ENCODE results near the gene KLF11.

The KLF11 gene

DNA sequence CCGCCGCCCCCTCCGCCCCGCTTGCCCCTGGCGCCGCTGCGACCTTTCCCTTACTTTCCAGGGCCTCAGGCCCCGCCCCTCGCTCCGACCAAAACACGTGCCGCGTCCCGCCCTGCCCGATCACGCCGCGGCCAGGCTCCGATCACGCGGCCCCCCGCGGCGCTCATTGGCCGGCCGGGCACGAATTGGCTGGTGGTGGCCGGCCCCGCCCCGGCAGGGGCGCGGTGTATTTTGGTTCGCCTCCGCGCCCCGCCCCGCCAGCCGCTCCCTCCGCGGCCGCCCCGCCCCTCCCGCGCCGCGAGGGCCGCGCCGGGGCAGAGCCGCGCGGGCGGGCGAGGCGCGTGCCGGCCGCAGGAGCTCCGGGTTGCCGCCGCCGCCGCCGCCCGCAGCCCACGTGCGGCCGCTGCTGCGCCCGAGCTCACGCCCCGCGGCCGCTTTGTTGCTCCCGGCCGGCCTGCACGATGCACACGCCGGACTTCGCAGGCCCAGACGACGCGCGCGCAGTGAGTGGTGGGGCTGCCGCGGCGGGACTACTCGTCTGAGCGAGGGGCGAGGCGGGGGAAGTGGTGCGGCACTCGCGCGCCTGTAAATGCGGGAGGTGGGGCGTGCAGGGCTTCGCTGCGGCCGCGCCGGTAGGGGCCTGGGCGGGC is at the start of gene KLF11:
Gene KLF11, plus strand, starts transcription at position 295 of the 650 bp plus-strand sequence. Its CDS starts 167 bp downstream, at position 462.
- FAIRE-seq: no peak
- DNase-seq (ENCODE audit: low spot score): peak; percentile 83

- DNase-seq (ENCODE audit: low spot score): no peak
- no peak for FAIRE-seq
Measured at GRCh38 chr2:9994462-9994861, 48.9 kb upstream of the KLF11 start.

DNA sequence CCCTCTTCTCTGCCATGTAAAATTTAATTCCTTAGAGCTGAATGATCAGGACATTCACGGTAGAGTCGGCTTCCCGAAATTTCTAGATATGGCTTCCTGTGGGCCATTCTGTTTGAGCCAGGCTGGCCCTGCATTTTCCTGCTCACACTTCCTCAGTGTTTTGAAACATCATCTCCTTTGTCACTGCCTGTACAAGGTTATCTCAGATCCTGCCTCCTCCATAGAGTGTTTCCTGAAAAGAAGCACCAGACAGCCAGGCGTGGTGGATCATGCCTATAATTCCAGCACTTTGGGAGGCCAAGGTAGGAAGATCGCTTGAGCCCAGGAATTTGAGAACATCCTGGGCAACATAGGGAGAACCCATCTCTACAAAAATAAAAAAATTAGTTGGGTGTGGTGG is 48.3 kb upstream of the KLF11 start:
- no peak for DNase-seq (ENCODE audit: low spot score)
- FAIRE-seq: no peak

- DNase-seq (ENCODE audit: low spot score): no peak
- no peak for FAIRE-seq
Measured at GRCh38 chr2:9996321-9996720, 47.0 kb upstream of the KLF11 start.

DNA sequence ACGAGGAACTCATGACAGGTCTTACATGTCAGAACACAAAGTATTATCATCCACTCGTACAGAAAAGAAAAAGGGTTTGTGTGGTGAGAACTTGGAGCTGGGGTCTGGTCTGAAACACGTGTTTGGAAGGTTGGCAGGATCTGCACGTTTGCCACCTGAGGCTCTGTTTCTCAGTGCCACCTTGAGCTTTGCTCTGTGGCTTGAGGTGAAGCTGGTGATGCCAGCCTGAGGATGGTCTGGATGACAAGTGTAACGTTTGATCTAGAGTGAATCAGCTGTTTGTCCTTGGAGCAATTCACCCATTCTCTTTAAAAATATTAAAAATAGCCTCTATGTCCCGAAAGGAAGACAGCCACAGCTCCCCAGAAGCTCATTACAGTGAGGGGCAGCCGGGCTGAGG is 45.4 kb upstream of the KLF11 start:
- DNase-seq (ENCODE audit: low spot score) (no peak), FAIRE-seq (no peak)

- no peak for DNase-seq (ENCODE audit: low spot score)
- FAIRE-seq: no peak
Measured at GRCh38 chr2:9998916-9999654, 44.3 kb upstream of the KLF11 start.

DNA sequence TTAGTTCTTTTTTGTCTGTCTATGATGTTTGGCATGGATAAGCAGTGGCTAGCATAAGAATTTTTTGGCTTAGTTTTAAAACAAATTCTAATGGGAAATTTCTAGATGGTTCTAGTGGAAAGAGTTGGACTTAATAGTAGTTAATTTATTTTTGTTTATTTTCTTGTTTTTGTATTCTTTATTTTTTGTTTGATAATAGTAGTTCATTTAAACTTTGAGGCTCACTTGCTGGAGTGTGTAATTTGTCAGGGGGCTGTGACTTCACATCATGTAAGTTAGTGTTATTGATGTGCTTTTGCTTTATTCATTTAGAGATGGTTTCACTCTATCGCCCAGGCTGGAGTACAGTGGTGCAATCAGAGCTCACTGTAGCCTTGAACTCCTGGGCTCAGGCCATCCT is 43.7 kb upstream of the KLF11 start:
- FAIRE-seq (no peak), DNase-seq (ENCODE audit: low spot score) (no peak)

GRCh38 chr2:10000541-10000940 is 42.8 kb upstream of the KLF11 start:
- DNase-seq (ENCODE audit: low spot score) (no peak), FAIRE-seq (no peak)

- no peak for FAIRE-seq
Measured at GRCh38 chr2:10001586-10001985, 41.8 kb upstream of the KLF11 start.

GRCh38 chr2:10002109-10002508 is 41.2 kb upstream of the KLF11 start:
- FAIRE-seq (no peak), DNase-seq (ENCODE audit: low spot score) (no peak)

More at GRCh38 chr2:10001586-10001985, 41.8 kb upstream of the KLF11 start:
- no peak for DNase-seq (ENCODE audit: low spot score)

DNA sequence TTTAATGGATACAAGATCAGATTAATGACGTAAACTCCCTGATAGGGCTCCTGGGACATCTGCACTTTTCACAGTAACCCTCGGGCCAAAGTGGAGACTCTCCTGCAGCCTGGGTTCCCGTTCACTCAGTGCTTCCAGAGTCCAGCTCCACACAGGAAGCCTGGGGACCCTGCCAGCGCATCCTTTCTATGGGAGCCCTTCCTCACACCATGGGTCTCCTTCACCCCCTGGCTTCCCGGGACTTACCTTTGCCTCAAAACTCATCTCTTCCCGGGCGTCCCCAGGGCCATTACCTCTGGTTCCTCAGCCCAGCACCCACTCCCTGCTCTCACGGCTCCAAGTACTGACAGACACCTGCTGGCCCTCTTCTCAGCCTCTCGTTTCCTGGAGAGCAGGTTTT is 40.7 kb upstream of the KLF11 start:
- no peak for FAIRE-seq

GRCh38 chr2:10003206-10004125 is 39.9 kb upstream of the KLF11 start:
- FAIRE-seq: no peak
- DNase-seq (ENCODE audit: low spot score): no peak

More for the DNA sequence above, 40.7 kb upstream of the KLF11 start:
- DNase-seq (ENCODE audit: low spot score): no peak

GRCh38 chr2:10004401-10004800 is 38.9 kb upstream of the KLF11 start:
- FAIRE-seq (no peak), DNase-seq (ENCODE audit: low spot score) (no peak)

- FAIRE-seq: no peak
- no peak for DNase-seq (ENCODE audit: low spot score)
Measured at GRCh38 chr2:10004836-10005235, 38.5 kb upstream of the KLF11 start.

- FAIRE-seq (no peak), DNase-seq (ENCODE audit: low spot score) (no peak)
Measured at GRCh38 chr2:10005461-10006235, 37.7 kb upstream of the KLF11 start.

DNA sequence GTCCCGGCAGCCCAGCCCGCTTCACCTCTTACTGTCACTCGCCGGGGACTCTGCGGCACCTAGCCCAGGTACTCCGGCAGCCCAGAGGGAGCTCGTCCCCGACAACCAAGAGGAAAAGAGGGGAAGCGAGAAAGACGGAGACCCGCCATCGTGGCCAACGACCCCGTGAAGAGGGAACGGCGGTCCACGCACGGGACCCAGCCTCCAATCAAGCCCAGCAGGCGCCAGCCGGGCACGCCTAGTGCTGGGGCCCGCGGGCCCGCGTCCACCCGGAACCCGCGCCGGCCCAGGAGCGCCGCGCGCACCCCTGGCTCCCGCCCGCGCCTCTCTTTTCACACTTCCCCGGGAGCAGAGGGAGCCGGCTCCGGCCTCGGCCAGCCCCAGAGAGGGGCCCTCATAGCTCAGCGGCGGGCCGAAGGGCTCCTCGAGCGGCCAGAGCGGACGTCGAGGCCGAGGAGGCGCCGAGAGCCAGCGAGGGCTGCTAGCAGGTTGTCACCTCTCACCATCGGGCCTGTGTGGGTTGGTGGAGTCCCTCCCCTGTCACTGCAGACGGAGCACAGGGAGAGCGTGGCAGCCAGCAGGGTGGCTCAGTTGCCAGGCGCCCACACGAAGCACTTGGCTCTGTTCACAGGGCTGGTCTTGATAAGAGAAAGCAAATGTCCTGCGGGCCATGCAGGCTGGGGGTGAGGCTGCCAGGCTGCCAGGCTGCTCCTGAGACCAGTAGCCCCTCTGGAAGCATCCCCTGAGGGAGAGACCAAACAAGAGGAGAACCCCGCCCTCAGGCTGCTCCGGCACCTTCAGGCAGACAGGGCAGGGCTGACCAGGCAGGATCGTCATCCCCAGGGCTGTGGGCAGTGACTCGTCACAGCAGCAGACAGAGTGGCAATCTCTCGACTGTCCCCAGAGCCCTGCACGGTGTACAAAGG is 36.9 kb upstream of the KLF11 start:
- peak; percentile 22 for DNase-seq (ENCODE audit: low spot score)
- FAIRE-seq: no peak

DNA sequence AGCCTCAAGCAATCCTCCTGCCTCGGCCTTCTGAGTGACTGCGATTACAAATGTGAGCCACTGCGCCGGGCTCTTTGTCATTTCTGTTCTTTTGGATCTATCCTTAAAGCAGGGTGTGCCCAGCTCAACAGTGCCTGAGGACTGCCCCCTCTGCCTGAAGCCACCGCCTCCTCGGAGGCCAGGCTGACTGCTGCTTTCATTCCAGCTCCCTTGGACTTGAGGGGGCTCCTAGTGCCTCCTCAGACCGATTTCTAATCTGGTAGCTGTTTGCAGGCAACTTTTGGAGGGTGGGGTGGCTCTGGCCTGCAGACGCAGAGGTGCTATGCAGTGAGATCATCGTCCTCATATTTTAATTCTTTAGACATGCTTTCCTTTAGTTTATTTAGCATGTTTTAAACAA is 35.9 kb upstream of the KLF11 start:
- FAIRE-seq (no peak), DNase-seq (ENCODE audit: low spot score) (no peak)

DNA sequence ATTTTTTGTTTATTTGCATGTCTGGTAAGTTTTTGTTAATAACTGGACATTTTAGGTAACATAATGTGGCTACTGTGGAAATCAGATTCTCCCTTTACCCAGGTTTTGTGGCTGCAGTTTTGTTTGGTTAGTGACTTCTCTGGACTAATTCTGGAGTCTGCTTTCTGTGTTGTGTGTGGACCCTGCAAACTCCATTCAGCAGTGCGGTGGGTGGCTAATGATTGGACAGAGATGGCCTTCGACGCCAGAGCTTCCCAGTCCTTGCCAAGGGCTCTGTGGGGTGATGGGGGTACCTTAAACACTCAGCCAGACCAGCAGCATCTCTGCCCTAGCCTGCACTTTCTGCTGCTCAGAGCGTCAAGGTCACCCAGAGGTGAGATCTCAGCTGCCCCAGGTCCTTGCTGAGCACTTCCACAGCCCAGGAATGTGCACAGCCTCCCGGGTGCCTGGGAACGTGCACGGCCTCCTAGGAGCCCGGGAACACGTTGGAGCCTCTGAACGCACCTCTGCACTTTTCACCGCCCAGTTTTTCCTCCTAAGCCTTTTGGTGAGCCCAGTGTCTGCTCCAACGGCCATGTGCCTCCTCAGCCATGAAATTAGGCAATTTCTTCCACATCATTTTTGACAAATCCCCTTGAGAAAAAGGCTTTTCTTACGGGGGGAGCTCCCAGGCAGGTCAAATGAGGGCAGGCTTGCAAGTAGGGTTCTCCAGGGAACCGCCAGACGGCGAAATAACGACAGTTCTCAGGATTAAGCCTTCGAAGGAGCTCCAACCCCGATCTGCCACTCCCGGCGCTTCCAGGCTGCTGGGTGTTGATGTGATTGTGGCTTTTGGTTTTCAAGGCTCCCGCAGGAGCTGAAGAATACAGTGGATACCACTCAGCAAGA is 35.2 kb upstream of the KLF11 start:
- no peak for FAIRE-seq
- DNase-seq (ENCODE audit: low spot score): no peak

DNA sequence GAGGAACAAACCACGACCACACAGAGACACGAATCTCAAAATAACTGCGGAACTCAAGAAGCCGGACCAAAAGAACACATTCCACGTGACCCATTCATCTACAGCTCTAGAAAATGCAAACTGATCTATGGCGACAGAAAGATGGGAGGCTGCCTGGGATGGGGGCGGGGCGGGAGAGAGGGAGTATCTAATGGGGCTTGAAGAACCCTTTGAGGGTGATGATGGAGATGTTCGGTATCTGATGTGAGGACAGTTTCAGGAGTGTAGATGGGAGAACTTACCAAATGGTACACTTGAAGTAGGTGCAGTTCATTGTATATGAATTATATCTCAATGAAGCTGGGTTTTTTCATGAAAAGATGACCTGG is 34.6 kb upstream of the KLF11 start:
- DNase-seq (ENCODE audit: low spot score): no peak
- FAIRE-seq: no peak

All from RCC 7860 (cell line).